Transverse colon (tissue), 4 donors: ENCODE results near the gene LRRC49. TPM values are rescaled to one million over a fixed set of nuclear protein-coding genes. Genes with fewer than 3 reads are reported as not detected.

Source experiments
- DNase-seq: peaks from one replicate; pipeline ENCODE4 v3.0.0-alpha.2; 2019
- H3K27ac ChIP-seq, 4 donors: fragments of 200-600 bp; sonication (generic); 2 replicates each; pipeline ENCODE4 v1.5.1; 2016 to 2018; ENCODE audit warnings: inconsistent platforms in 4 of 4
- H3K27me3 ChIP-seq: fragments of 200-600 bp; sonication (generic); 2 replicates; pipeline ENCODE4 v1.5.1; 2017; ENCODE audit warnings: inconsistent platforms
- H3K36me3 ChIP-seq, 4 donors: fragments of 200-600 bp; sonication (generic); 2 replicates each; pipeline ENCODE4 v1.5.1; 2017 to 2019; ENCODE audit warnings: inconsistent platforms in 4 of 4
- H3K4me1 ChIP-seq, 4 donors: fragments of 200-600 bp; sonication (generic); 2 replicates each; pipeline ENCODE4 v1.5.1; 2017 to 2020; ENCODE audit warnings: inconsistent platforms in 4 of 4
- H3K4me3 ChIP-seq, 4 donors: fragments of 200-600 bp; sonication (generic); 1 replicate in 1 of 4; 2 replicates in 3 of 4; pipeline versions ENCODE4 v1.5.1 to v1.6.1; 2017 to 2019; ENCODE audit warnings: inconsistent platforms in 4 of 4
- H3K9me3 ChIP-seq, 2 donors: fragments of 200-600 bp; sonication (generic); 2 replicates each; pipeline ENCODE4 v1.5.1; 2017 to 2019; ENCODE audit warnings: inconsistent platforms in 2 of 2
- CTCF ChIP-seq, 5 experiments: fragments of 200-600 bp in 3 of 5; fragments of 450-650 bp in 2 of 5; sonication (generic) in 3 of 5; IDR thresholded peaks; 1 replicate in 2 of 5; 2 replicates in 3 of 5; pipeline ENCODE4 v1.5.1; 2016 to 2017; ENCODE audit warnings: antibody characterized with exemption in 5 of 5, inconsistent platforms in 3 of 5, mild to moderate bottlenecking in 2 of 5, moderate library complexity in 1 of 5
- EP300 ChIP-seq: sonication (generic); formaldehyde crosslinking; IDR thresholded peaks from one replicate; pipeline ENCODE4 v1.6.1; 2017; ENCODE audit warnings: antibody characterized with exemption, low read depth
- POLR2A ChIP-seq: fragments of 450-650 bp; IDR thresholded peaks from one replicate; pipeline ENCODE4 v1.6.1; 2016; ENCODE audit warnings: antibody characterized with exemption, mild to moderate bottlenecking, moderate library complexity
- POLR2AphosphoS5 ChIP-seq, 3 donors: sonication (generic); formaldehyde crosslinking; IDR thresholded peaks; one replicate each; pipeline ENCODE4 v1.6.1; 2016; ENCODE audit warnings: antibody characterized with exemption in 3 of 3
- WGBS, 2 donors: methylation state at CpG; one replicate each; pipeline ENCODE4 v1.1.5; 2018; ENCODE audit warnings: low coverage in 1 of 2; 5-methylcytosine and 5-hydroxymethylcytosine counted together
- in situ Hi-C, 4 donors: fragments of 200-750 bp; cut with MboI; loops; one replicate each; pipeline versions ENCODE4 v1.15.0 to v1.15.1; 2017; ENCODE audit warnings: low sequenced_read_pairs in 3 of 4, low pct_ligation_motif_present in 1 of 4, low pct_unique_long_range_greater_than_20kb in 1 of 4
- intact Hi-C: fragments of 100-400 bp; cut with DNase I; formaldehyde crosslinking; loops from one replicate; pipeline ENCODE4 v1.15.1; 2023; ENCODE audit warnings: low total_unique reads
- total RNA-seq, 4 donors: library from RNA; depleted of rRNA; stranded (reverse); fragments of >200 nt; gene quantifications; one replicate each; pipeline ENCODE4 v1.1.0, GENCODE V29; 2016

Gene LRRC49
- total RNA-seq, 4 donors from 2014 or later = 2.2 to 5.2 (median 4.8) TPM; not detected in 1

- Histone ChIP-seq H3K36me3 (no peaks in the 10 kb centered on the region), H3K27ac (no peak overlapping the region), H3K4me1 (peaks cover 0 to 8% (median 0%) of the 10 kb centered on the region in 4 donors), H3K9me3 (no peaks in the 10 kb centered on the region), H3K27me3 (no peaks in the 10 kb centered on the region), H3K4me3 (no peak overlapping the region)
- no peak for DNase-seq
- TF ChIP-seq EP300 = no peak
- no peak for TF ChIP-seq POLR2A
- TF ChIP-seq CTCF (IDR thresholded peaks at IDR 0.05) = no peak
- no peak for TF ChIP-seq POLR2AphosphoS5 (IDR thresholded peaks at IDR 0.05)
- intact Hi-C loops (no loop called here), in situ Hi-C loops (no loop called here)
- 75 to 88% methylated on average over 1 of the region's 1 CpG for WGBS, 2 donors
Observed at GRCh38 chr15:71098920-71099319, 206.3 kb downstream of the LRRC49 start.

Other genes with a start within 250 kb of the LRRC49 start
- gene UACA, start 129.3 kb upstream of the LRRC49 start, total RNA-seq = 10 to 100 TPM; 19.5 to 90.5 (median 40.8) TPM
- 10 to 100 TPM in 2 of 4 donors, 1 to 10 TPM in 1, under 1 TPM in 1; 0.75 to 41.0 (median 8.3) TPM for gene LARP6, start 38.7 kb upstream of the LRRC49 start, total RNA-seq
- gene THAP10, start 393 bp upstream of the LRRC49 start, total RNA-seq = 10 to 100 TPM in 1 of 4 donors, 1 to 10 TPM in 2, not detected in 1; 2.2 to 14.9 (median 8.3) TPM
- gene THSD4, start 222.6 kb downstream of the LRRC49 start, total RNA-seq = 10 to 100 TPM; 13.3 to 57.2 (median 47.4) TPM